HG03432 (cell line): ENCODE data around the gene SERPINE1.
A peak's percentile ranks its signal among the peaks of the same experiment; 100 is the strongest.

ENCODE experiments used
- ATAC-seq: cut with Tn5 transposase; IDR thresholded peaks from one replicate; pipeline ENCODE4 v1.9.1; 2021; ENCODE audit warnings: mild to moderate bottlenecking, moderate library complexity; ENCODE audit not compliant: unreplicated experiment

Gene SERPINE1

GRCh38 chr7:101151908-101152651 is 25.2 kb downstream of the SERPINE1 start:
- ATAC-seq, result no peak

- ATAC-seq, result peak; percentile 83
Measured at GRCh38 chr7:101153969-101154692, 27.2 kb downstream of the SERPINE1 start, which contains the start of gene AP1S1. Gene AP1S1, plus strand, starts transcription at chr7:101154476. Its CDS starts 39 bp downstream, at chr7:101154515.

GRCh38 chr7:101154693-101155102 is 27.8 kb downstream of the SERPINE1 start:
- peak; percentile 28 for ATAC-seq

GRCh38 chr7:101155303-101155702 is 28.4 kb downstream of the SERPINE1 start:
- ATAC-seq, result no peak

GRCh38 chr7:101156277-101156676 is 29.4 kb downstream of the SERPINE1 start:
- no peak for ATAC-seq

GRCh38 chr7:101156866-101157589 is 30.1 kb downstream of the SERPINE1 start:
- no peak for ATAC-seq

- no peak for ATAC-seq
Measured at GRCh38 chr7:101159696-101160674, 33.1 kb downstream of the SERPINE1 start.

- ATAC-seq, result no peak
Measured at GRCh38 chr7:101160910-101161309, 34.0 kb downstream of the SERPINE1 start.

GRCh38 chr7:101161692-101162471 is 35.0 kb downstream of the SERPINE1 start:
- ATAC-seq, result no peak

GRCh38 chr7:101162551-101163278 is 35.8 kb downstream of the SERPINE1 start:
- ATAC-seq, result no peak

GRCh38 chr7:101163279-101164070 is 36.6 kb downstream of the SERPINE1 start:
- ATAC-seq, result no peak

- no peak for ATAC-seq
Measured at GRCh38 chr7:101164071-101164840, 37.4 kb downstream of the SERPINE1 start.

- peak; percentile 72 for ATAC-seq
Measured at GRCh38 chr7:101165075-101165957, 38.4 kb downstream of the SERPINE1 start, which contains the start of gene VGF. Gene VGF, minus strand, starts transcription at chr7:101165569. Its CDS starts 726 bp downstream, at chr7:101164843.

GRCh38 chr7:101165958-101166647 is 39.2 kb downstream of the SERPINE1 start:
- ATAC-seq, result no peak

GRCh38 chr7:101166648-101166908 is 39.7 kb downstream of the SERPINE1 start:
- no peak for ATAC-seq
